Erythroblast (primary cell): Measurements from ENCODE around the gene NFE2L3.

ENCODE experiments used
- GATA1 ChIP-seq: IDR thresholded peaks from 2 replicates; pipeline ENCODE4 v1.6.1; 2011; ENCODE audit warnings: low read depth, mild to moderate bottlenecking, control low read depth, low read length, moderate library complexity
- POLR2A ChIP-seq: IDR thresholded peaks from 2 replicates; pipeline ENCODE4 v1.6.1; 2011; ENCODE audit warnings: mild to moderate bottlenecking, low read length

DNA sequence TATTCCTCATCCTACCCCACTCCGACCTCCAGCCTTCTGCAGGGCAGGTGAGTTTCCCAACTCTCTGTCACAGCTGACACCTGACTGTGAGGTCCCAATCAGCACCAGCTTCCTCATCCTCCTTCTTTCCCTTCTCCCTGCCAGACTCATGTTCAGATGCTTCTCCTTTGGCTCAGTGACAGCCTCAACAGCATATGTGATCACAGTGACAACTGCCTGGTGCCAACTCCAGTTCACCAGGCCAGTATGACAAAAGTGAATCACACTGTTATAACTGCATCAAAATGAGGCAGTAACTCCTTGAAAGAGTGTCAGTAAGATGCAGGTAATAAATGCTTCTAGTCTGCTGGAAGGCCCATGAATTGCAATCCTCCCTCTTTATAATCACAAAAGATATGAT is 46.8 kb upstream of the NFE2L3 start:
- TF ChIP-seq POLR2A: no peak
- no peak for TF ChIP-seq GATA1
